Stomach (tissue), 4 donors: Measurements from ENCODE around the gene EXOC4.

Source experiments
- CTCF ChIP-seq, 7 experiments: fragments of 450-650 bp in 4 of 7; fragments of 200-600 bp in 3 of 7; sonication (generic) in 3 of 7; IDR thresholded peaks; one replicate each; pipeline ENCODE4 v1.5.1; 2016 to 2019; ENCODE audit warnings: antibody characterized with exemption in 7 of 7, control low read depth in 2 of 7, mild to moderate bottlenecking in 1 of 7
- POLR2A ChIP-seq, 4 donors: fragments of 450-650 bp; IDR thresholded peaks; one replicate each; pipeline ENCODE4 v1.6.1; 2016; ENCODE audit warnings: antibody characterized with exemption in 4 of 4, control low read depth in 2 of 4, mild to moderate bottlenecking in 1 of 4, moderate library complexity in 1 of 4
- POLR2AphosphoS5 ChIP-seq, 3 donors: sonication (generic); formaldehyde crosslinking; IDR thresholded peaks; one replicate each; pipeline ENCODE4 v1.6.1; 2016; ENCODE audit warnings: antibody characterized with exemption in 3 of 3

- TF ChIP-seq CTCF (IDR thresholded peaks at IDR 0.05) (no peak), POLR2A (IDR thresholded peaks at IDR 0.05) (no peak), POLR2AphosphoS5 (IDR thresholded peaks at IDR 0.05) (no peak)
Observed at GRCh38 chr7:134009314-134010110, 756.6 kb downstream of the EXOC4 start.
